K562 (cell line): ENCODE data around the gene PPP1R13L. TPM values are rescaled to one million over a fixed set of nuclear protein-coding genes. Genes with fewer than 3 reads are reported as not detected.

ENCODE experiments used
- BCOR ChIP-seq: fragments of 450-650 bp; IDR thresholded peaks from 2 replicates; pipeline ENCODE4 v1.6.1; 2016
- CBFA2T3 ChIP-seq: fragments of 450-650 bp; IDR thresholded peaks from 2 replicates; pipeline ENCODE4 v1.6.1; 2017
- CREM ChIP-seq: IDR thresholded peaks from 2 replicates; pipeline ENCODE4 v1.6.1; 2014; ENCODE audit warnings: antibody characterized with exemption, low read depth
- ESRRA ChIP-seq: fragments of 450-650 bp; IDR thresholded peaks from 2 replicates; pipeline ENCODE4 v1.6.1; 2014; ENCODE audit warnings: low read depth, mild to moderate bottlenecking, moderate library complexity, borderline replicate concordance
- HDAC2 ChIP-seq: fragments of 450-650 bp; IDR thresholded peaks from 2 replicates; pipeline ENCODE4 v1.6.1; 2016; ENCODE audit warnings: mild to moderate bottlenecking
- JUND ChIP-seq, 2 experiments: IDR thresholded peaks; 2 replicates in 1 of 2; 3 replicates in 1 of 2; pipeline ENCODE4 v1.6.1; 2011; ENCODE audit warnings: borderline replicate concordance in 2 of 2, low read depth in 2 of 2, low read length in 2 of 2, improper control_type of control experiment in 1 of 2, missing biosample characterization in 1 of 2, missing genetic modification characterization in 1 of 2, missing genetic modification reagents in 1 of 2
- MTA3 ChIP-seq: fragments of 450-650 bp; formaldehyde crosslinking; IDR thresholded peaks from 2 replicates; pipeline ENCODE4 v1.6.1; 2017; ENCODE audit warnings: mild to moderate bottlenecking, borderline replicate concordance
- NR2C2 ChIP-seq, 2 experiments: fragments of 200-800 bp in 1 of 2; sonication (Bioruptor generic) in 1 of 2; sonication (generic) in 1 of 2; formaldehyde crosslinking in 1 of 2; IDR thresholded peaks; 2 replicates each; pipeline versions ENCODE4 v1.6.1 to v1.8.0; 2016 to 2022; ENCODE audit warnings: mild to moderate bottlenecking in 1 of 2, missing compliant biosample characterization in 1 of 2, missing genetic modification characterization in 1 of 2, missing genetic modification reagents in 1 of 2
- PHF8 ChIP-seq: fragments of 200-600 bp; sonication (generic); IDR thresholded peaks from 2 replicates; pipeline ENCODE4 v1.6.1; 2012; ENCODE audit warnings: mixed run types, mild to moderate bottlenecking, inconsistent platforms, low read length, moderate library complexity, borderline replicate concordance
- SREBF1 ChIP-seq: fragments of 150-350 bp; IDR thresholded peaks from 2 replicates; pipeline ENCODE4 v1.6.1; 2014; ENCODE audit warnings: antibody characterized with exemption, low read depth, low read length, borderline replicate concordance
- TAF7 ChIP-seq: fragments of 450-650 bp; IDR thresholded peaks from 2 replicates; pipeline ENCODE4 v1.6.1; 2016; ENCODE audit warnings: missing genetic modification characterization, missing compliant biosample characterization
- TRIM24 ChIP-seq, 2 experiments: fragments of 450-650 bp; IDR thresholded peaks; 2 replicates each; pipeline ENCODE4 v1.6.1; 2016
- polyA plus RNA-seq, 8 experiments: library from polyadenylated mRNA; depleted of rRNA in 4 of 8; stranded (reverse) in 5 of 8; unstranded in 3 of 8; fragments of >200 nt; fragmentation: Nextera tagmentation in 2 of 8; fragmentation: Illumina TruSeq in 1 of 8; extraction: Ambion mirVana in 2 of 8; extraction: Trizol in 1 of 8; gene quantifications; 2 replicates each; pipeline versions ENCODE4 v1.2.1 to v1.2.3, GENCODE V29; 2011 to 2014; ENCODE audit warnings: inconsistent platforms in 1 of 8, missing spikeins in 1 of 8
- total RNA-seq, 7 experiments: library from RNA; depleted of rRNA in 6 of 7; stranded (reverse); fragments of >200 nt in 6 of 7; fragmentation: Illumina TruSeq in 2 of 7; extraction: Trizol in 2 of 7; gene quantifications; 2 replicates each; pipeline versions ENCODE4 v1.2.1 to v1.2.3, GENCODE V29; 2011 to 2021; ENCODE audit warnings: low replicate concordance in 1 of 7
- TF ChIP-seq, protein P1 (sequence below), 2 experiments: fragments of 450-650 bp; formaldehyde crosslinking in 1 of 2; IDR thresholded peaks; 2 replicates each; pipeline versions ENCODE4 v1.4.0 to v1.6.1; 2014 to 2020; ENCODE audit warnings: mild to moderate bottlenecking in 2 of 2, borderline replicate concordance in 1 of 2, low read depth in 1 of 2
- TF ChIP-seq, protein P2 (sequence below): fragments of 450-650 bp; IDR thresholded peaks from 2 replicates; pipeline ENCODE4 v1.6.1; 2014; ENCODE audit warnings: low read depth, mild to moderate bottlenecking, moderate library complexity, borderline replicate concordance
- TF ChIP-seq, protein P3 (sequence below): sonication (generic); formaldehyde crosslinking; IDR thresholded peaks from 2 replicates; pipeline ENCODE4 v1.8.0; 2022; ENCODE audit warnings: missing genetic modification reagents, mild to moderate bottlenecking, moderate library complexity, borderline replicate concordance

The PPP1R13L gene
- total and polyA plus RNA-seq, 9 of the 15 experiments (the other 6 are each of a cell fraction or from before 2014, with no cell fraction given), result 0.32 to 6.7 (median 2.0) TPM

DNA sequence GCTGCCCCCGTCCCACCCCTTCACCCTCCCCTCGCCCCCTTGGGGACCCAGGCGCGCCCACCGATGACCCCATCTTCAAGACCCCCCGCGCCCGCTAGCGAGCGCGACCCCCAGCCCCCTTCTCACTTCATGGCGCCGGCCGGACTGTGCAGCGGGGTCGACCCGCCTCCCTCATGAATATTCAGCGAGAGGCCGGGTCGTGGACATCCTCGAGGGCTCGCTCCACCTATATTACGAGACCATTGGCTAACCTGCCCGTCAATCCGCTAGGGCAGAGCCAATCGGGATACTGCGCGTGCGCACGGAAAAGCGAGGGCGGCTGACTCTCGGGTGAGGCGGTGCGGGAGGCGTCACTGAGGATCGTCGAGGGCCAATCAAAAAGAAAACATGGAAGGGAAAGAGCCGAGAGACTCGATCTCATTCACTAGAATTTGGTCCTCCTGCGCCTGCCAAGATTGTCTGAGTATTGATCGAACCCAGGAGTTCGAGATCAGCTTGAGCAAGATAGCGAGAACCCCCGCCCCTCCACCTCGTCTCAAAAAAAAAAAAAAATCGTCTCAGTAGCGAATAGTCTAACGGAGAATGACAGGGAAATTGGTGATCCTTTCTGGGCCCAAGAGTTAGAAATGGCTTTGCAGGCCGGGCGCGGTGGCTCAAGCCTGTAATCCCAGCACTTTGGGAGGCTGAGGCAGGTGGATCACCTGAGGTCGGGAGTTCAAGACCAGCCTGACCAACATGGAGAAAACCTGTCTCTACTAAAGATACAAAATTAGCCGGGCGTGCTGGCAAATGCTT is 34.3 kb downstream of the PPP1R13L start, which contains the start of gene ERCC2 (continued):
- TF ChIP-seq NR2C2 (CRISPR knock-in tag; IDR thresholded peaks at IDR 0.05) (no peak), NR2C2 (tag; IDR thresholded peaks at IDR 0.05) (peak; percentile 34; the same call in 1 of the 2 replicates), BCOR (peak; percentile 66; the same call in 1 of the 2 replicates), ESRRA (0 out of 2 replicates have a peak, but pooled peaks have one; percentile 2), MTA3 (peak; percentile 72; the same call in 1 of the 2 replicates), CREM (peak; percentile 85), HDAC2 (0 out of 2 replicates have a peak, but pooled peaks have one; percentile 65), JUND (IDR thresholded peaks at IDR 0.05; ENCODE audit: borderline replicate concordance, low read depth, low read length) (peak; percentile 56), JUND (tag; IDR thresholded peaks at IDR 0.05; ENCODE audit: borderline replicate concordance, low read depth, low read length) (no peak), SREBF1 (no peak), TRIM24 (IDR thresholded peaks at IDR 0.05) (0 out of 4 replicates have a peak, but pooled peaks of 1 of the 2 experiments have one; percentile 12), CBFA2T3 (0 out of 2 replicates have a peak, but pooled peaks have one; percentile 18), TAF7 (tag) (peak; percentile 70), PHF8 (peak; percentile 73)
- TF ChIP-seq, protein P1, sequence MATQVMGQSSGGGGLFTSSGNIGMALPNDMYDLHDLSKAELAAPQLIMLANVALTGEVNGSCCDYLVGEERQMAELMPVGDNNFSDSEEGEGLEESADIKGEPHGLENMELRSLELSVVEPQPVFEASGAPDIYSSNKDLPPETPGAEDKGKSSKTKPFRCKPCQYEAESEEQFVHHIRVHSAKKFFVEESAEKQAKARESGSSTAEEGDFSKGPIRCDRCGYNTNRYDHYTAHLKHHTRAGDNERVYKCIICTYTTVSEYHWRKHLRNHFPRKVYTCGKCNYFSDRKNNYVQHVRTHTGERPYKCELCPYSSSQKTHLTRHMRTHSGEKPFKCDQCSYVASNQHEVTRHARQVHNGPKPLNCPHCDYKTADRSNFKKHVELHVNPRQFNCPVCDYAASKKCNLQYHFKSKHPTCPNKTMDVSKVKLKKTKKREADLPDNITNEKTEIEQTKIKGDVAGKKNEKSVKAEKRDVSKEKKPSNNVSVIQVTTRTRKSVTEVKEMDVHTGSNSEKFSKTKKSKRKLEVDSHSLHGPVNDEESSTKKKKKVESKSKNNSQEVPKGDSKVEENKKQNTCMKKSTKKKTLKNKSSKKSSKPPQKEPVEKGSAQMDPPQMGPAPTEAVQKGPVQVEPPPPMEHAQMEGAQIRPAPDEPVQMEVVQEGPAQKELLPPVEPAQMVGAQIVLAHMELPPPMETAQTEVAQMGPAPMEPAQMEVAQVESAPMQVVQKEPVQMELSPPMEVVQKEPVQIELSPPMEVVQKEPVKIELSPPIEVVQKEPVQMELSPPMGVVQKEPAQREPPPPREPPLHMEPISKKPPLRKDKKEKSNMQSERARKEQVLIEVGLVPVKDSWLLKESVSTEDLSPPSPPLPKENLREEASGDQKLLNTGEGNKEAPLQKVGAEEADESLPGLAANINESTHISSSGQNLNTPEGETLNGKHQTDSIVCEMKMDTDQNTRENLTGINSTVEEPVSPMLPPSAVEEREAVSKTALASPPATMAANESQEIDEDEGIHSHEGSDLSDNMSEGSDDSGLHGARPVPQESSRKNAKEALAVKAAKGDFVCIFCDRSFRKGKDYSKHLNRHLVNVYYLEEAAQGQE (IDR thresholded peaks at IDR 0.05; ENCODE audit: borderline replicate concordance), result no peak; the same call in 1 of the 2 replicates
- TF ChIP-seq, protein P1 (CRISPR knock-in tag; IDR thresholded peaks at IDR 0.05; ENCODE audit: low read depth), result no peak
- TF ChIP-seq, protein P2, sequence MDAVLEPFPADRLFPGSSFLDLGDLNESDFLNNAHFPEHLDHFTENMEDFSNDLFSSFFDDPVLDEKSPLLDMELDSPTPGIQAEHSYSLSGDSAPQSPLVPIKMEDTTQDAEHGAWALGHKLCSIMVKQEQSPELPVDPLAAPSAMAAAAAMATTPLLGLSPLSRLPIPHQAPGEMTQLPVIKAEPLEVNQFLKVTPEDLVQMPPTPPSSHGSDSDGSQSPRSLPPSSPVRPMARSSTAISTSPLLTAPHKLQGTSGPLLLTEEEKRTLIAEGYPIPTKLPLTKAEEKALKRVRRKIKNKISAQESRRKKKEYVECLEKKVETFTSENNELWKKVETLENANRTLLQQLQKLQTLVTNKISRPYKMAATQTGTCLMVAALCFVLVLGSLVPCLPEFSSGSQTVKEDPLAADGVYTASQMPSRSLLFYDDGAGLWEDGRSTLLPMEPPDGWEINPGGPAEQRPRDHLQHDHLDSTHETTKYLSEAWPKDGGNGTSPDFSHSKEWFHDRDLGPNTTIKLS, result no peak
- TF ChIP-seq, protein P3, sequence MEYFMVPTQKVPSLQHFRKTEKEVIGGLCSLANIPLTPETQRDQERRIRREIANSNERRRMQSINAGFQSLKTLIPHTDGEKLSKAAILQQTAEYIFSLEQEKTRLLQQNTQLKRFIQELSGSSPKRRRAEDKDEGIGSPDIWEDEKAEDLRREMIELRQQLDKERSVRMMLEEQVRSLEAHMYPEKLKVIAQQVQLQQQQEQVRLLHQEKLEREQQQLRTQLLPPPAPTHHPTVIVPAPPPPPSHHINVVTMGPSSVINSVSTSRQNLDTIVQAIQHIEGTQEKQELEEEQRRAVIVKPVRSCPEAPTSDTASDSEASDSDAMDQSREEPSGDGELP (CRISPR knock-in tag), result peak; percentile 8; the same call in 1 of the 2 replicates
